Suprapubic skin (tissue), 4 donors: ENCODE data around the gene FOXM1.

ENCODE experiments used
- CTCF ChIP-seq, 2 donors: fragments of 200-600 bp in 1 of 2; fragments of 450-650 bp in 1 of 2; sonication (generic) in 1 of 2; IDR thresholded peaks; one replicate each; pipeline ENCODE4 v1.5.1; 2016 to 2019; ENCODE audit warnings: antibody characterized with exemption in 2 of 2, mild to moderate bottlenecking in 1 of 2, moderate library complexity in 1 of 2
- POLR2A ChIP-seq, 2 donors: fragments of 450-650 bp; IDR thresholded peaks; one replicate each; pipeline ENCODE4 v1.6.1; 2017; ENCODE audit warnings: antibody characterized with exemption in 2 of 2, mild to moderate bottlenecking in 2 of 2, moderate library complexity in 2 of 2
- POLR2AphosphoS5 ChIP-seq, 3 donors: sonication (generic); formaldehyde crosslinking; IDR thresholded peaks; one replicate each; pipeline ENCODE4 v1.6.1; 2017; ENCODE audit warnings: antibody characterized with exemption in 3 of 3

- TF ChIP-seq CTCF (IDR thresholded peaks at IDR 0.05) (no peak), POLR2A (IDR thresholded peaks at IDR 0.05) (no peak), POLR2AphosphoS5 (IDR thresholded peaks at IDR 0.05) (no peak)
Measured at GRCh38 chr12:2902272-2902880, 25.4 kb upstream of the FOXM1 start.
